HL-60/S4 (cell line): ENCODE measurements around the gene DDX47.
"Not testable (repeated sequence)": the region's sequence is repeated elsewhere in the genome, so short reads cannot be mapped to it uniquely, and the experiment has no call there.

Source experiments
- in situ Hi-C: fragments of 300-500 bp; cut with MboI; formaldehyde crosslinking; loops from 2 replicates; pipeline ENCODE4 v1.14.3; 2022; ENCODE audit warnings: low sequenced_read_pairs

DDX47 gene

DNA sequence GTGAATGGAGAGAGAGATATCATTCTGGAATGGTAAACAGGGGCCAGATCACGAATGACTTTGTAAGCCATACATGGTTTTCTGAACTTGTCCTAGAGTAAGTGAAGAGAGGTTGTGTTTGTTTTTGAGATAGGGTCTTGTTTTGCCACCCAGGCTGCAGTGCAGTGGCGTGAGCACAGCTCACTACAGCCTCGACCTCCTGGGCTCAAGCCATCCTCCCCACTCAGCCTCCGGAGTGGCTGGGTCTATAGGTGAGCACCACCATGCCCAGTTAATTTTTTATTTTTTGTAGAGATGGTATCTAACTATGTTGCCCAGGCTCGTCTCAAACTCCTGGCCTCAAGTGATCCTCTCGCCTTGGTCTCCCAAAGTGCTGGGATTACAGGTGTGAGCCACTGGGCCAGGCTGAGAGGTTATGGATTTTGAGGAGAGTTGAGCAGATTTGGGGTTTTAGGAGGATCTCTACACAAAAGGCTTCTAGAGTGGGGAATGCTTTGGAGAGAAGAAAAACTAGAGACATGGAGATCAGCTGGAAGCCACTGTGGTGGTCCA lies 58.5 kb downstream of the DDX47 start:
- in situ Hi-C loops, result no loop called here

DNA sequence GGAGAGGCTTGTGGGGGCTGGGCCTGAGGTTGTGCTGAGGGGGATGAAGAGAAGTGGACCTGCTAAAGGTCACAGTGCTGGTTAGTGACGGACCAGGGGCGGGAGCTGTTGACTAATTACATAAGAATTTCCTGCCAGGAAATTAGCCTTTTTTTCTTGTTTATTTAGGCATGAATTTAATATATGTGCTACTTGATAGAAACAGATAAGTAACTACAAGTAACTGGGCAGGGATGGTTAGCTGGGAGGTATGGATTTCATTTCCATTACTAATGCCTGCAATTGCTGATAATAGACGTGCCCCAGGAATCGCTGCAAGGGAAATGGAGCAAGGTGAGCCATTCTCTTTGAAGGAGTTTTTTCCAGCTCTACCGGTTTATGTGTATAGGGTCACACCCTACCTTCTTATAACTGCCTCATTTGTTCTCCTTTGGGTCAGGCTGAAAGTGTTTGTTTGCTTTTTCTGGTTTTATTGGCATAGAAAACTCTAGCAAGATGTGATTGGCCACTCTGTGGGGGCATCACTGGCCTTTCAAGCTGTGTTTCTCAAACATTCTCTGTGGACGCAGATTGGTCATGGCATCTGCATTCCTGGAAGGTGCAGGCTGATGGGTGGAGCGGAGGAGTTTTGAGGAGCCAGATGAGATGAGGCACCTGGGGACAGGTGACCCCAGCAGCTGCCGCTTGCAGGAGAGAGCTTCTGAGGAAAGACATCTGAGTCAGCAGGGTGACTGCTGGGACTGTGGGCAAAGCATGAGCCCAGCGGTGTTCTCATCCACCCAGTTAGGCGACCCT lies 59.2 kb downstream of the DDX47 start:
- in situ Hi-C loops, result no loop called here

DNA sequence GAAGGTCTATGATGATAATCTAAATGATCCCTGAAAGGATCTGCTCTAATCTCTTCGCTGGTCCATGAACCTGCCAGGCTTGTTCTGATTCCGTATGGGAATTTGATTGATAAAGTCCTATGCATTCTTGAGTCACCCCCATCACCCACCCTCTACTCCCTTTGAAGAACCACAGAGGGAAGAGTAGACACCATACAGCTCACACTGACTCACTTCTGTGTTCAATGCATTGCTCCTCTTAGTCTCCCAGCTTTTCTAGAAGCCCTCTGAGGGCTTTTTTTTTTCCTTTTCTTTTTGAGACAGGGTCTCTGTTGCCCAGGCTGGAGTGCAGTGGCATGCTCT lies 59.8 kb downstream of the DDX47 start:
- in situ Hi-C loops, result no loop called here

DNA sequence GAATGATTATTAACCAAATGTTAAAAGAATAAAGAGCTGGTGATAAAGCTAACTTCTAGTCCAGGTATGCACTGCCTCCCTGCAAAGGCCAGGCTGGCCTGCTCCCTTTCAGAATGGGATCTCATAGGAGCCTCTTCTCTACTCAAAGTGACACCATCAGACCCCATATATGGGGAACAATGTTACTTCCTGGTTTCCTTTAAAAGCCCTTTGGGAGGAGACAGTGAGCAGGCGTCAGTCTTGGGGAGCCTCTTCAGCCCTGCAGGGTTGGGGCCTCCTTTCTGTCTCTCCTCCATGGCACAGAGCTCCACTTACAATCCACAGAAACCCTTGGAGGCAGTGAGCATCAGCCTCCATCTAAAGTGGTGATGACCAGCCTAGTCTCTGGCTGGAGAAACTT lies 60.9 kb downstream of the DDX47 start:
- in situ Hi-C loops, result no loop called here

DNA sequence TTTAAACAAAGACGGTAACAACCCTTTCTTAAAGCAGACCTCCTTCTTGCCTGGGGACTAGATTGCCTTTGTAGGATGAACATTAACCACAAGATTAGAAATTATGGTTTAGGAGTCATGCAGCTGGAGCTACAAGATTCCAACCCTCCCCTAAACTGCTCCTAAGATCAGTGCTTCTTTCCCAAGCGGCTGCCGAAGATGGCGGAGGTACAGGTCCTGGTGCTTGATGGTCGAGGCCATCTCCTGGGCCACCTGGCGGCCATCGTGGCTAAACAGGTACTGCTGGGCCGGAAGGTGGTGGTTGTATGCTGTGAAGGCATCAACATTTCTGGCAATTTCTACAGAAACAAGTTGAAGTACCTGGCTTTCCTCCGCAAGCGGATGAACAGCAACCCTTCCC lies 62.2 kb downstream of the DDX47 start:
- in situ Hi-C loops, result not testable (repeated sequence)

DNA sequence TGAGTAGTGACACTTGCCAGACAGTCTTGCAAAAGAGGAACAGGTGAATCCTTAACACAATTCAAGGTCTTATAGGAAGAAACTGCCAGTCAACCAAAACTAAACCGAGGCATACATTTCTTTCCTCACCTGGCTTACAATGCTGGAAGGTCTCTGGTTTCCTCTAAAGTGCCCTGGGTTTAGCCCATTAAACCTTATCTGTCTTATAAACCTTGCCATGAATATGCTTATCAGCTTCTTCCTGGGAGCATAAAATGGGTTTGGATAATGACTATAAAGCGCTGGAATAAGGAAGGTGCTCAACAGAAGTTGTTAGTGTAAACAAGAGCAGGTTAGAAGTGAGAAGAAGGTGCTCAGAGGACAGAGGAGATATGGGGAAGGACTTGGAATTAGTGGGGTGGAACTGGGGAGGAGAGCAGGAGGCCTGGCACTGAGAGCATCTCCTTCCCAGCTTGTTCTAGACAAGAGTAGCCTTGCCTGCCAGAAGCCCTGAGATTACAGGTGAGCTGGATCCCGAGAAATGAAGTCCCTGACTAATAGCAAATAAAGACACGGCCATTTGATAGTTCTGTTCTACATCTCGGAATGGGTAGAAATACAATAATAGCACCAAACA lies 64.1 kb downstream of the DDX47 start:
- in situ Hi-C loops, result no loop called here

DNA sequence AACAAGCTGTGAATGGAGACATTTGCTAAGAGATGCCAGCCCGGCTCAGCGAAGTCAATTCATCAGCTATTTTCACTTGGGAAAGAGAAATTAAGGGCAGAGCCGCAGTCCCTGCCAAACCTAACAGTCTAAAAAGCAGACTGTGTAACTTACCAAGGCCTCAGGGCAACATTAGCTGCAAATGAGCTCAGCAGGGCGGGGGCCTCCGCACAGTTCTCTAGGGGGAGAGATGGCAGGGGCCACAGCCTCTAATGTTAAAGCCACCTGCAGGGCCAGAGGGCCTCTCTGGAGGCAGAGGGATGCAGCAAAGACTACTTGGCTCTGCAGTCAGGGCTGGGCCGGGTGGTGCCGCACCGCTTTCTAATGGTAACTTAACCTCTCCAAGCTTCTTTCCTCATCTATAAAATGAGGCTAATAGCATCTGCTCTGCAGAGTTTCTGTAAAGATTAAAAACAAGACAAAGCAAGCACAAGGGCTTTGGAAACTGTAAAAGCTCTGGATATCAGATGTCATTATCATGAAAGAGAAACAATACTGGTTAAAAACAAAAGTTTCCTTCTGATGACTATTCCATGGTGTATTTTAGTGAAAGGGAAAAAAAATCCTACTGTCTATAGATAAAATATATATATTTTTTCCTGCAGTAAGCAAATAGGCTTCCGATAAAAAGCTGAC lies 64.8 kb downstream of the DDX47 start:
- in situ Hi-C loops, result no loop called here
